DOHH2 (cell line): ENCODE results near the gene DCLK1.

Source experiments
- H3F3A ChIP-seq: fragments of 200-600 bp; sonication (generic), shearing (Covaris generic); 2 replicates; pipeline ENCODE4 v1.6.0; 2016; ENCODE audit warnings: antibody characterized with exemption, mild to moderate bottlenecking; ENCODE audit not compliant: control insufficient read depth, insufficient read depth
- H3K27ac ChIP-seq: fragments of 200-600 bp; sonication (generic); 2 replicates; pipeline ENCODE4 v1.5.1; 2014; ENCODE audit warnings: low read depth, mild to moderate bottlenecking, low read length, moderate library complexity
- H3K27me3 ChIP-seq: fragments of 200-600 bp; sonication (generic); 2 replicates; pipeline ENCODE4 v1.6.1; 2014; ENCODE audit warnings: mild to moderate bottlenecking, low read length, mixed read lengths; ENCODE audit not compliant: control insufficient read depth
- H3K36me3 ChIP-seq: fragments of 200-600 bp; sonication (generic); 2 replicates; pipeline ENCODE4 v1.6.1; 2014; ENCODE audit warnings: mild to moderate bottlenecking, low read length, moderate library complexity, mixed read lengths; ENCODE audit not compliant: control insufficient read depth
- H3K4me1 ChIP-seq: fragments of 200-600 bp; sonication (generic); 2 replicates; pipeline ENCODE4 v1.6.1; 2014; ENCODE audit warnings: mild to moderate bottlenecking, low read length, mixed read lengths; ENCODE audit not compliant: control insufficient read depth
- H3K4me2 ChIP-seq: fragments of 200-600 bp; sonication (generic); 2 replicates; pipeline ENCODE4 v1.6.0; 2014; ENCODE audit warnings: mild to moderate bottlenecking, low read length, moderate library complexity
- H3K4me3 ChIP-seq: fragments of 200-600 bp; sonication (generic); 2 replicates; pipeline ENCODE4 v1.5.1; 2014; ENCODE audit warnings: mild to moderate bottlenecking, low read length, mixed read lengths
- H3K79me2 ChIP-seq: fragments of 200-600 bp; sonication (generic); 2 replicates; pipeline ENCODE4 v1.6.1; 2014; ENCODE audit warnings: mild to moderate bottlenecking, low read length, mixed read lengths; ENCODE audit not compliant: control insufficient read depth
- H3K9me2 ChIP-seq: fragments of 200-600 bp; sonication (generic); replicated peaks from 2 replicates; pipeline ENCODE4 v1.6.1; 2014; ENCODE audit warnings: mild to moderate bottlenecking, low read length, mixed read lengths; ENCODE audit not compliant: control insufficient read depth
- H3K9me3 ChIP-seq: fragments of 200-600 bp; sonication (generic); 2 replicates; pipeline ENCODE4 v1.6.1; 2014; ENCODE audit warnings: antibody characterized with exemption, low read length, mixed read lengths; ENCODE audit not compliant: control insufficient read depth, insufficient read depth
- H4K20me1 ChIP-seq: fragments of 200-600 bp; sonication (generic); 2 replicates; pipeline ENCODE4 v1.6.0; 2014; ENCODE audit warnings: low read depth, mild to moderate bottlenecking, antibody characterized with exemption, low read length, moderate library complexity; ENCODE audit not compliant: control insufficient read depth, insufficient read depth
- EZH2phosphoT487 ChIP-seq: fragments of 200-600 bp; sonication (generic); IDR thresholded peaks from 2 replicates; pipeline ENCODE4 v1.6.1; 2017; ENCODE audit warnings: borderline replicate concordance, mild to moderate bottlenecking, antibody characterized with exemption, low read length, moderate library complexity, mixed read lengths
- TF ChIP-seq, protein P1 (sequence below): fragments of 200-600 bp; sonication (generic); IDR thresholded peaks from one replicate; pipeline ENCODE4 v1.5.1; 2014; ENCODE audit warnings: antibody characterized with exemption, mild to moderate bottlenecking, low read depth, low read length; ENCODE audit not compliant: poor library complexity, severe bottlenecking

Gene DCLK1

DNA sequence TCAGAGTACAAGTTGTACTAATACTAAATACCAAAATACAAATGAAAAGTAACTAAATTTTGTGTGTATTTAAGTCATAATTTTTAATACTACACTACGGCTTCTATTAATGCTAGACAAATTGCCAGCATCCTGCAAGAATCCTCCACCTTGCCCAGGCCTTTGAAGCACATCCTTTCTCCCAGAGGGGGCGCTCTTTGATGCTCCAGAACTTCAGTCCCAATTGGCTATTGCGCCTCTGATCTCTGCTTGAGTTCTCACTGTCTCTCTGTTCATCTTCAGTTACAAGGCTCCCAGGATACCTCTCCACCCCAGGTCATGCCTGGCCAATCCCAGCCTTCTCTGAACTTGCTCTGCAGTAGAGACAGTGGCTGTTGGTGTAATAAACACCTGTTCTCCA, 141.0 kb downstream of the DCLK1 start:
- no peak overlapping the region for H3K27ac ChIP-seq
- H3K4me3 ChIP-seq: no peak overlapping the region
- H3K79me2 ChIP-seq: no peaks in the 10 kb centered on the region
- no peaks in the 10 kb centered on the region for H3K36me3 ChIP-seq
- no peak for TF ChIP-seq EZH2phosphoT487
- TF ChIP-seq, protein P1, sequence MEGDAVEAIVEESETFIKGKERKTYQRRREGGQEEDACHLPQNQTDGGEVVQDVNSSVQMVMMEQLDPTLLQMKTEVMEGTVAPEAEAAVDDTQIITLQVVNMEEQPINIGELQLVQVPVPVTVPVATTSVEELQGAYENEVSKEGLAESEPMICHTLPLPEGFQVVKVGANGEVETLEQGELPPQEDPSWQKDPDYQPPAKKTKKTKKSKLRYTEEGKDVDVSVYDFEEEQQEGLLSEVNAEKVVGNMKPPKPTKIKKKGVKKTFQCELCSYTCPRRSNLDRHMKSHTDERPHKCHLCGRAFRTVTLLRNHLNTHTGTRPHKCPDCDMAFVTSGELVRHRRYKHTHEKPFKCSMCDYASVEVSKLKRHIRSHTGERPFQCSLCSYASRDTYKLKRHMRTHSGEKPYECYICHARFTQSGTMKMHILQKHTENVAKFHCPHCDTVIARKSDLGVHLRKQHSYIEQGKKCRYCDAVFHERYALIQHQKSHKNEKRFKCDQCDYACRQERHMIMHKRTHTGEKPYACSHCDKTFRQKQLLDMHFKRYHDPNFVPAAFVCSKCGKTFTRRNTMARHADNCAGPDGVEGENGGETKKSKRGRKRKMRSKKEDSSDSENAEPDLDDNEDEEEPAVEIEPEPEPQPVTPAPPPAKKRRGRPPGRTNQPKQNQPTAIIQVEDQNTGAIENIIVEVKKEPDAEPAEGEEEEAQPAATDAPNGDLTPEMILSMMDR: no peak
- no peaks in the 10 kb centered on the region for H4K20me1 ChIP-seq
- no peaks in the 10 kb centered on the region for H3K27me3 ChIP-seq
- no peaks in the 10 kb centered on the region for H3K9me3 ChIP-seq
- no peaks in the 10 kb centered on the region for H3K4me1 ChIP-seq
- no peak overlapping the region for H3K4me2 ChIP-seq
- no peaks in the 10 kb centered on the region for H3K9me2 ChIP-seq
- H3F3A ChIP-seq: no peaks in the 10 kb centered on the region

DNA sequence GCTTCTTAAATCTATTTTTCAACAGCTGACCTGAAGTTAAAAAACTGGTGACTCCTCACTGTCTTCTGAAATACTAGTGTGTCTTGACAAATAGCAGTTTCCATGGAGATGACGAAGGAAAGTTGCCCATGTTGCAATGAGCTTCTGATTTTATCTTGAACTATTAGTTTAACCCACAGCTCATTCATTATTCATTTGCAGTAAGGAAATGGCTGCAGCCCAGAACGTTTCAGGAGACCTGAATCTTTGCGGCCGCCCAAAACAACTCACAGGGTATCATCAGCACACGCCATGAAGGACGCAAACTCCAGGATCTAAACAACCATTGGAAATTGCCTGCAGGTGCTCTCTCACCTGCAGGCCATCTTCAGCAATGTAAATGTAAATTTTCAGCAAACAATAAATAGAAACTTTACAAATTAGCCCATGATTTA, 142.5 kb downstream of the DCLK1 start:
- Histone ChIP-seq H3K4me2 (no peak overlapping the region), H3K4me1 (no peaks in the 10 kb centered on the region), H3K79me2 (no peaks in the 10 kb centered on the region), H3K9me2 (no peaks in the 10 kb centered on the region), H3K9me3 (no peaks in the 10 kb centered on the region), H3K27ac (no peak overlapping the region), H3K27me3 (no peaks in the 10 kb centered on the region), H3K36me3 (no peaks in the 10 kb centered on the region), H3K4me3 (no peak overlapping the region), H3F3A (no peaks in the 10 kb centered on the region), H4K20me1 (no peaks in the 10 kb centered on the region)
- TF ChIP-seq, protein P1: no peak

DNA sequence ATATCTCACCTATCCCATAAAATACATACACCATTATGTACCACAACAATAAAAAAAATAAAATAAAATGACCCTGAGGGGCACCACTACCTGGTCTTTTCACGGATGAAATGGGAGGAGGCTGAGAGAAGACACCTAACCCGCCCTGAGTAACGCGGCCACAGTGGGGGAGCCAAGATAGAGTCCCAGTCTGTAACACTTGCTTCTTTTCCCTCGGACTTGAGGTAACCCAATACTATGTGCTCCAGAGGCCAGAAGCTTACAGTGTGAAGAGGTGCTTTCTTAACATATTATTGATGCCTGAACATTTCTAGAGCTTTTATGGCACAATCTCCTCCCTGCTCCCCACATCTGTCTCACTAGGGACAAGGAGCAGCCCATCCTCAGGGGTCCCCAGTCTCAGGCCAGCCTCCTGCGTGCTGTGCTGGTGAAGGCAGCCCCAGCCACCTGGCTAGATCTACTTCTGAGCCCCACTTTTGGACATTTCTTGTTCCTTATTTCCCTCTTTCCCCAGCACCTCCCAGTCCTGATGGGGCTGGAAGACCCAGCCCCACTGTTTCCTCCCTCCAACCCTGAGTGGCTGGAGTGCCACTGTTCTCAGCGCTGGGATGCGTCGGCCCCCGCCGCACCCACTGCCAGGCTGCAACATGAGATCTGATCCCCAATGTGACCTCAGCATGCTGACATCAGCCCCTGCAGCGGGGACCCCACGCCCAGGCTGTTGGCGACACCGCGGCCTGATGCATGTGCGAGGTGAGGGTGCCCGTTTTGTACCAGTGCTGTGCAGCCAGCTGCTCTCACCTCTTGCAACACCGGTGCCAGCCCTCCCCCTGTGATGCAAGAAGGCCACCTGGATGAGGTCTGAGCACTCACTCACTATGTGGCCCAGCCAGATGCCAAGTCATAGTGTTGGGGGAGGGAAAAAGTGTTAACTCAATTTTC, 143.3 kb downstream of the DCLK1 start:
- no peak overlapping the region for H3K4me2 ChIP-seq
- no peak overlapping the region for H3K4me3 ChIP-seq
- no peaks in the 10 kb centered on the region for H4K20me1 ChIP-seq
- H3K9me2 ChIP-seq: no peaks in the 10 kb centered on the region
- no peaks in the 10 kb centered on the region for H3K9me3 ChIP-seq
- no peak for TF ChIP-seq EZH2phosphoT487
- TF ChIP-seq, protein P1: no peak
- no peaks in the 10 kb centered on the region for H3K36me3 ChIP-seq
- H3K79me2 ChIP-seq: no peaks in the 10 kb centered on the region
- H3K27me3 ChIP-seq: no peaks in the 10 kb centered on the region
- no peaks in the 10 kb centered on the region for H3F3A ChIP-seq
- no peaks in the 10 kb centered on the region for H3K4me1 ChIP-seq
- no peak overlapping the region for H3K27ac ChIP-seq
